ENCODE measurements around the gene HIVEP3. TPM values are rescaled to one million over a fixed set of nuclear protein-coding genes. Genes with fewer than 3 reads are reported as not detected.

Gene HIVEP3
- total RNA-seq, 1 donor from 2014 or later, result 2.9 TPM

GRCh38 chr1:41648230-41648629 is 270.5 kb downstream of the HIVEP3 start:
- Histone ChIP-seq H3K27me3 (no peaks in the 10 kb centered on the region), H3K9me3 (no peaks in the 10 kb centered on the region), H3K36me3 (no peaks in the 10 kb centered on the region), H3K4me1 (no peaks in the 10 kb centered on the region), H3K4me3 (no peak overlapping the region), H3K27ac (no peak overlapping the region)
- TF ChIP-seq CTCF (IDR thresholded peaks at IDR 0.05), result no peak
- TF ChIP-seq POLR2AphosphoS5 (IDR thresholded peaks at IDR 0.05; ENCODE audit: insufficient read depth in 1 of 2, low read depth in 1 of 2), result no peak
- no peak for TF ChIP-seq POLR2A (IDR thresholded peaks at IDR 0.05)
- DNase-seq (ENCODE audit: extremely low spot score in 2 of 2), result no peak
- intact Hi-C loops (cut with DNase I), result no loop called here

DNA sequence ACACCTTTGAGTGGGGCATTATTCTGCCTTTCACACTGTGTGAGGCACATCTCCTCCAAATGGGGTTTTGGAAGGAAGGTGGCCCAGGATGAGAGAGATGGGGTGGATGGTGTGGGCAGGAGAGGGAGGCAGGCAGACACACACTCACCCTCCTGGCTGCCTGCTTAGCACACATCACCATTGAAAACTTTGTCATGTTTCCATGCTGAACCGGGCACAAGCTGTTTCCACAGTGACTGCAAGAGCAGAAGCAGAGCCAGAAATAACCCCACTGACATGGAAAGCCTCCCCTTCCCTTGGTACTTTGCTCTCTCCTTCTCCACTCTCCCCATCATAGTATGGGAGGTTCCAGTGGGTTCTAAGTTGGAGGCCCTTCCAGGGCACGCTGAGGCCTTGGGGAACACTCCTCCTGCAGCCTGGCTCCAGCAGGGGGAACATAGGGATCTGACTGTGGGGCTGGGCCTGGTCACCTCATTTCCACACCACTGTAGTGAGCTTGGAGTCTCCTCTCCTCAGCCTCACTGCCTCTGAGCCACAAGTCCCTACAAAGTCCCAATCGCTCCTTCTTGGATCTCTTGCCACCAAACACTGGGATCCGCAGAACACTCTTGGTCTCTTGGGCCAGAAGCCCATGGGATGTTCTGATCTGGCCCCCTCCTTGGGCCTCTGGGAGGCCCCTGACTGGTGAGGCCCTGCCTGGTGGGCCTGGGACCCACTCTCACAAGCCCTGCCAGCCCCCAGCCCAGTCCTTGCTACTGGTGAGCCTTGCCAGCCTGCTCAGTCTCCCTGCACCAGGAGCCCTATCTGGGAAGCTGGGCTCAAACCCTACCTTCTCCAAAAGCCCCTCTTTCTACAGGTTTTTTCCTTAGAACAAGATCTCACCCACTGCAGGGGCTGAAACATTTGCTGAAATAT is 271.2 kb downstream of the HIVEP3 start:
- H3K27me3 ChIP-seq, result no peaks in the 10 kb centered on the region
- no peak overlapping the region for H3K27ac ChIP-seq
- TF ChIP-seq CTCF (IDR thresholded peaks at IDR 0.05), result no peak
- no peak for TF ChIP-seq POLR2A (IDR thresholded peaks at IDR 0.05)
- TF ChIP-seq POLR2AphosphoS5 (IDR thresholded peaks at IDR 0.05; ENCODE audit: insufficient read depth in 1 of 2, low read depth in 1 of 2), result no peak
- H3K36me3 ChIP-seq, result no peaks in the 10 kb centered on the region
- no peaks in the 10 kb centered on the region for H3K9me3 ChIP-seq
- H3K4me3 ChIP-seq, result no peak overlapping the region
- intact Hi-C loops (cut with DNase I), result no loop called here
- H3K4me1 ChIP-seq, result no peaks in the 10 kb centered on the region
- no peak for DNase-seq (ENCODE audit: extremely low spot score in 2 of 2)

- no peaks in the 10 kb centered on the region for H3K4me1 ChIP-seq
- DNase-seq (ENCODE audit: extremely low spot score in 2 of 2), result no peak
- no peak overlapping the region for H3K27ac ChIP-seq
- no peaks in the 10 kb centered on the region for H3K27me3 ChIP-seq
- TF ChIP-seq POLR2AphosphoS5 (IDR thresholded peaks at IDR 0.05; ENCODE audit: insufficient read depth in 1 of 2, low read depth in 1 of 2) (no peak), POLR2A (IDR thresholded peaks at IDR 0.05) (no peak), CTCF (IDR thresholded peaks at IDR 0.05) (no peak)
- no peaks in the 10 kb centered on the region for H3K9me3 ChIP-seq
- H3K4me3 ChIP-seq, result no peak overlapping the region
- intact Hi-C loops (cut with DNase I), result no loop called here
- H3K36me3 ChIP-seq, result no peaks in the 10 kb centered on the region
These were observed 272.5 kb downstream of the HIVEP3 start for GRCh38 chr1:41646186-41646585.

DNA sequence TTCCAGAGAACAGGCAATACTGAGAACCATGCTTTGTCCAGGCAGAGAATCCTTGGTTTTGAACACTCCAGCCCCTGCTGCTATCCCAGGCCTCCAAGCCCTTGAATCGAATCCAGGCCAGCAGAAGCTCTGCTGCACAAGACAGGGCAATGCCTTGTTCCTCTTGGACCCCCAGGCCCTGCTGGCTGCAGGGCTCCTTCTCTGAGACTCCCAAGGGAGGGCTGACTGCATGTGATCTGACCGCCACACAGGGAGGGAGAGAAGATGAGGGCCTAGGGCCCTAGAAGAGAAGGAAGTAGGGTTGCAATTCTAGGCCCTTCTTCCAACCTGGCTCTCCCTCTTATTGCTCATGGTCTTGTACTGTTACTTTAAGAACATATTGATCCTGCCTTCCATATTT is 273.7 kb downstream of the HIVEP3 start:
- Histone ChIP-seq H3K9me3 (no peaks in the 10 kb centered on the region), H3K36me3 (no peaks in the 10 kb centered on the region), H3K4me1 (no peaks in the 10 kb centered on the region), H3K4me3 (no peak overlapping the region), H3K27me3 (no peaks in the 10 kb centered on the region), H3K27ac (no peak overlapping the region)
- DNase-seq (ENCODE audit: extremely low spot score in 2 of 2), result no peak
- intact Hi-C loops (cut with DNase I), result no loop called here
- no peak for TF ChIP-seq POLR2A (IDR thresholded peaks at IDR 0.05)
- no peak for TF ChIP-seq POLR2AphosphoS5 (IDR thresholded peaks at IDR 0.05; ENCODE audit: insufficient read depth in 1 of 2, low read depth in 1 of 2)
- no peak for TF ChIP-seq CTCF (IDR thresholded peaks at IDR 0.05)
